DOHH2 (cell line): ENCODE data around the gene ANAPC16.

Experiments used
- H3F3A ChIP-seq: fragments of 200-600 bp; sonication (generic), shearing (Covaris generic); 2 replicates; pipeline ENCODE4 v1.6.0; 2016; ENCODE audit warnings: antibody characterized with exemption, mild to moderate bottlenecking; ENCODE audit not compliant: control insufficient read depth, insufficient read depth
- H3K27ac ChIP-seq: fragments of 200-600 bp; sonication (generic); 2 replicates; pipeline ENCODE4 v1.5.1; 2014; ENCODE audit warnings: low read depth, mild to moderate bottlenecking, low read length, moderate library complexity
- H3K27me3 ChIP-seq: fragments of 200-600 bp; sonication (generic); 2 replicates; pipeline ENCODE4 v1.6.1; 2014; ENCODE audit warnings: mild to moderate bottlenecking, low read length, mixed read lengths; ENCODE audit not compliant: control insufficient read depth
- H3K36me3 ChIP-seq: fragments of 200-600 bp; sonication (generic); 2 replicates; pipeline ENCODE4 v1.6.1; 2014; ENCODE audit warnings: mild to moderate bottlenecking, low read length, moderate library complexity, mixed read lengths; ENCODE audit not compliant: control insufficient read depth
- H3K4me1 ChIP-seq: fragments of 200-600 bp; sonication (generic); 2 replicates; pipeline ENCODE4 v1.6.1; 2014; ENCODE audit warnings: mild to moderate bottlenecking, low read length, mixed read lengths; ENCODE audit not compliant: control insufficient read depth
- H3K4me2 ChIP-seq: fragments of 200-600 bp; sonication (generic); 2 replicates; pipeline ENCODE4 v1.6.0; 2014; ENCODE audit warnings: mild to moderate bottlenecking, low read length, moderate library complexity
- H3K4me3 ChIP-seq: fragments of 200-600 bp; sonication (generic); 2 replicates; pipeline ENCODE4 v1.5.1; 2014; ENCODE audit warnings: mild to moderate bottlenecking, low read length, mixed read lengths
- H3K79me2 ChIP-seq: fragments of 200-600 bp; sonication (generic); 2 replicates; pipeline ENCODE4 v1.6.1; 2014; ENCODE audit warnings: mild to moderate bottlenecking, low read length, mixed read lengths; ENCODE audit not compliant: control insufficient read depth
- H3K9me2 ChIP-seq: fragments of 200-600 bp; sonication (generic); replicated peaks from 2 replicates; pipeline ENCODE4 v1.6.1; 2014; ENCODE audit warnings: mild to moderate bottlenecking, low read length, mixed read lengths; ENCODE audit not compliant: control insufficient read depth
- H3K9me3 ChIP-seq: fragments of 200-600 bp; sonication (generic); 2 replicates; pipeline ENCODE4 v1.6.1; 2014; ENCODE audit warnings: antibody characterized with exemption, low read length, mixed read lengths; ENCODE audit not compliant: control insufficient read depth, insufficient read depth
- H4K20me1 ChIP-seq: fragments of 200-600 bp; sonication (generic); 2 replicates; pipeline ENCODE4 v1.6.0; 2014; ENCODE audit warnings: low read depth, mild to moderate bottlenecking, antibody characterized with exemption, low read length, moderate library complexity; ENCODE audit not compliant: control insufficient read depth, insufficient read depth
- CTCF ChIP-seq: fragments of 200-600 bp; sonication (generic); IDR thresholded peaks from one replicate; pipeline ENCODE4 v1.5.1; 2014; ENCODE audit warnings: antibody characterized with exemption, mild to moderate bottlenecking, low read depth, low read length; ENCODE audit not compliant: poor library complexity, severe bottlenecking
- EZH2phosphoT487 ChIP-seq: fragments of 200-600 bp; sonication (generic); IDR thresholded peaks from 2 replicates; pipeline ENCODE4 v1.6.1; 2017; ENCODE audit warnings: borderline replicate concordance, mild to moderate bottlenecking, antibody characterized with exemption, low read length, moderate library complexity, mixed read lengths

Gene ANAPC16

GRCh38 chr10:72173619-72174296, 42.1 kb upstream of the ANAPC16 start:
- peaks cover 14% of the 10 kb centered on the region for H3K4me1 ChIP-seq
- H4K20me1 ChIP-seq = no peaks in the 10 kb centered on the region
- H3K9me3 ChIP-seq = no peaks in the 10 kb centered on the region
- H3K36me3 ChIP-seq = peaks cover 6% of the 10 kb centered on the region
- H3K9me2 ChIP-seq = no peaks in the 10 kb centered on the region
- H3K4me2 ChIP-seq = no peak overlapping the region
- TF ChIP-seq CTCF (no peak), EZH2phosphoT487 (no peak)
- H3K27ac ChIP-seq = no peak overlapping the region
- no peaks in the 10 kb centered on the region for H3F3A ChIP-seq
- H3K4me3 ChIP-seq = no peak overlapping the region
- H3K79me2 ChIP-seq = no peaks in the 10 kb centered on the region
- H3K27me3 ChIP-seq = no peaks in the 10 kb centered on the region

GRCh38 chr10:72174297-72174662, 41.5 kb upstream of the ANAPC16 start:
- H3K4me3 ChIP-seq = no peak overlapping the region
- no peak for TF ChIP-seq CTCF
- no peak for TF ChIP-seq EZH2phosphoT487
- no peaks in the 10 kb centered on the region for H3F3A ChIP-seq
- H3K27ac ChIP-seq = no peak overlapping the region
- H3K4me1 ChIP-seq = peaks cover 14% of the 10 kb centered on the region
- H3K9me2 ChIP-seq = no peaks in the 10 kb centered on the region
- H3K27me3 ChIP-seq = no peaks in the 10 kb centered on the region
- peaks cover 6% of the 10 kb centered on the region for H3K36me3 ChIP-seq
- no peaks in the 10 kb centered on the region for H3K9me3 ChIP-seq
- H3K79me2 ChIP-seq = no peaks in the 10 kb centered on the region
- H4K20me1 ChIP-seq = no peaks in the 10 kb centered on the region
- H3K4me2 ChIP-seq = no peak overlapping the region

GRCh38 chr10:72175149-72175548, 40.7 kb upstream of the ANAPC16 start:
- no peaks in the 10 kb centered on the region for H3K27me3 ChIP-seq
- no peaks in the 10 kb centered on the region for H3F3A ChIP-seq
- no peak overlapping the region for H3K27ac ChIP-seq
- H3K4me2 ChIP-seq = no peak overlapping the region
- no peak for TF ChIP-seq EZH2phosphoT487
- no peak for TF ChIP-seq CTCF
- H3K79me2 ChIP-seq = no peaks in the 10 kb centered on the region
- no peaks in the 10 kb centered on the region for H3K9me2 ChIP-seq
- H3K4me1 ChIP-seq = peaks cover 14% of the 10 kb centered on the region
- no peaks in the 10 kb centered on the region for H3K9me3 ChIP-seq
- H3K36me3 ChIP-seq = peaks cover 10% of the 10 kb centered on the region
- no peaks in the 10 kb centered on the region for H4K20me1 ChIP-seq
- H3K4me3 ChIP-seq = no peak overlapping the region
